Epidermal melanocyte (primary cell): ENCODE results near the gene GPRC5C.
"Not testable (repeated sequence)": the region's sequence is repeated elsewhere in the genome, so short reads cannot be mapped to it uniquely, and the experiment has no call there.

Source experiments
- DNase-seq: peaks from one replicate; pipeline ENCODE4 v3.0.0; 2011; ENCODE audit warnings: low spot score; ENCODE audit not compliant: insufficient read length

Gene GPRC5C

GRCh38 chr17:74471341-74471740, 39.5 kb downstream of the GPRC5C start:
- no peak for DNase-seq

GRCh38 chr17:74472890-74473289, 41.0 kb downstream of the GPRC5C start:
- no peak for DNase-seq

- no peak for DNase-seq
Measured at GRCh38 chr17:74473294-74473693, 41.4 kb downstream of the GPRC5C start.

- DNase-seq: no peak
Measured at GRCh38 chr17:74474043-74474792, 42.3 kb downstream of the GPRC5C start.

GRCh38 chr17:74475189-74475588, 43.3 kb downstream of the GPRC5C start:
- no peak for DNase-seq

- no peak for DNase-seq
Measured at GRCh38 chr17:74477411-74477810, 45.5 kb downstream of the GPRC5C start.

- no peak for DNase-seq
Measured at GRCh38 chr17:74478420-74479100, 46.7 kb downstream of the GPRC5C start.

- no peak for DNase-seq
Measured at GRCh38 chr17:74480290-74480689, 48.4 kb downstream of the GPRC5C start.

- no peak for DNase-seq
Measured at GRCh38 chr17:74481621-74482020, 49.7 kb downstream of the GPRC5C start.

GRCh38 chr17:74484066-74484465, 52.2 kb downstream of the GPRC5C start:
- no peak for DNase-seq

- no peak for DNase-seq
Measured at GRCh38 chr17:74485022-74485743, 53.3 kb downstream of the GPRC5C start.

GRCh38 chr17:74485841-74486240, 54.0 kb downstream of the GPRC5C start:
- DNase-seq: no peak

GRCh38 chr17:74488276-74488675, 56.4 kb downstream of the GPRC5C start:
- not testable (repeated sequence) for DNase-seq

- DNase-seq: no peak
Measured at GRCh38 chr17:74490716-74491115, 58.8 kb downstream of the GPRC5C start.

GRCh38 chr17:74491626-74492025, 59.7 kb downstream of the GPRC5C start:
- no peak for DNase-seq

- peak; percentile 55 for DNase-seq
Measured at GRCh38 chr17:74493331-74493833, 61.5 kb downstream of the GPRC5C start.
